Mucosa of rectum (tissue), 2 donors: ENCODE data around the gene CCDC171.

Source experiments
- H3K27ac ChIP-seq, 2 donors: one replicate each; pipeline ENCODE4 v1.7.0; 2013; ENCODE audit warnings: inconsistent platforms in 2 of 2, low read depth in 2 of 2, low read length in 2 of 2
- H3K27me3 ChIP-seq, 2 donors: one replicate each; pipeline ENCODE4 v1.7.0; 2013; ENCODE audit warnings: low read length in 2 of 2; ENCODE audit not compliant: control insufficient read depth in 2 of 2, insufficient read depth in 2 of 2
- H3K36me3 ChIP-seq, 2 donors: one replicate each; pipeline ENCODE4 v1.7.0; 2013; ENCODE audit warnings: low read length in 2 of 2; ENCODE audit not compliant: control insufficient read depth in 2 of 2, insufficient read depth in 2 of 2
- H3K4me1 ChIP-seq, 2 donors: one replicate each; pipeline ENCODE4 v1.7.0; 2013; ENCODE audit warnings: low read length in 2 of 2, mild to moderate bottlenecking in 1 of 2; ENCODE audit not compliant: control insufficient read depth in 2 of 2, insufficient read depth in 2 of 2
- H3K4me3 ChIP-seq, 2 donors: one replicate each; pipeline ENCODE4 v1.7.0; 2013; ENCODE audit warnings: low read length in 2 of 2
- H3K9ac ChIP-seq, 2 donors: one replicate each; pipeline ENCODE4 v1.7.0; 2013; ENCODE audit warnings: low read length in 2 of 2, low read depth in 1 of 2, mild to moderate bottlenecking in 1 of 2
- H3K9me3 ChIP-seq, 2 donors: one replicate each; pipeline ENCODE4 v1.7.0; 2013; ENCODE audit warnings: low read length in 2 of 2; ENCODE audit not compliant: control insufficient read depth in 2 of 2
- donor health status: healthy.
- donor health status: Normal muscosa, but diverticular disease.

The CCDC171 gene

GRCh38 chr9:15743512-15743911 lies 190.7 kb downstream of the CCDC171 start:
- Histone ChIP-seq H3K27me3 (no peaks in the 10 kb centered on the region), H3K9me3 (no peaks in the 10 kb centered on the region), H3K27ac (no peak overlapping the region), H3K4me1 (no peaks in the 10 kb centered on the region), H3K4me3 (no peak overlapping the region), H3K9ac (no peak overlapping the region), H3K36me3 (no peaks in the 10 kb centered on the region)

DNA sequence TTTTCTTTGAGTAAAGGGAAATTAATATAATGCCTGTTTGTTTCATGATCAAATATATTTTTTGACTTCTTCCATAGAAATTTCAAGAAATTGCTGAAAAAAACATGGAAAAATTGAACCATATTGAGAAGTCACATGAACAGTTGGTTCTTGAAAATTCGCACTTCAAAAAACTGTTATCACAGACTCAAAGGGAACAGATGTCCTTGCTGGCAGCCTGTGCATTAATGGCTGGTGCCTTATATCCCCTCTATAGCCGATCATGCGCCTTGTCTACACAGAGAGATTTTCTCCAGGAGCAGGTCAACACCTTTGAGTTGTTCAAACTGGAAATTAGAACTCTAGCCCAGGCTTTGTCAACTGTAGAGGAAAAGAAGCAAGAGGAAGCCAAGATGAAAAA lies 191.4 kb downstream of the CCDC171 start:
- no peaks in the 10 kb centered on the region for H3K4me1 ChIP-seq
- H3K9ac ChIP-seq, result no peak overlapping the region
- no peak overlapping the region for H3K4me3 ChIP-seq
- H3K36me3 ChIP-seq, result no peaks in the 10 kb centered on the region
- no peaks in the 10 kb centered on the region for H3K27me3 ChIP-seq
- H3K27ac ChIP-seq, result no peak overlapping the region
- no peaks in the 10 kb centered on the region for H3K9me3 ChIP-seq

DNA sequence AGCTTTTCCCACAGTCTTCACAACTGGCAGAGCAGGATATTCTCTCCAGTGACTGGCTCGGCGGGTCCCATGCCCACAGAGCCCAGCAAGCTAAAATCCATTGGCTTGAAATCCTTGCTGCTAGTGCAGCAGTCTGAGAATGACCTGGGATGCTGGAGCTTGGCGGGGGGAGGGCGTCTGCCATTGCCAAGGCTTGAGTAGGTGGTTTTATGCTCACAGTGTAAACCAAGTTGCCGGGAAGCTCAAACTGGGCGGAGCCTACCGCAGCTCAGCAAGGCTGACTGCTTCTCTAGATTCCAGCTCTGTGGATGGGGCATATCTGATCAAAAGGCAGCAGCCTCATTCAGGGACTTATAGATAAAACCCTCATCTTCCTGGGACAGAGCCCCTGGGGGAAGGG lies 194.1 kb downstream of the CCDC171 start:
- Histone ChIP-seq H3K4me1 (no peaks in the 10 kb centered on the region), H3K27ac (no peak overlapping the region), H3K9ac (no peak overlapping the region), H3K36me3 (no peaks in the 10 kb centered on the region), H3K9me3 (no peaks in the 10 kb centered on the region), H3K4me3 (no peak overlapping the region), H3K27me3 (no peaks in the 10 kb centered on the region)

DNA sequence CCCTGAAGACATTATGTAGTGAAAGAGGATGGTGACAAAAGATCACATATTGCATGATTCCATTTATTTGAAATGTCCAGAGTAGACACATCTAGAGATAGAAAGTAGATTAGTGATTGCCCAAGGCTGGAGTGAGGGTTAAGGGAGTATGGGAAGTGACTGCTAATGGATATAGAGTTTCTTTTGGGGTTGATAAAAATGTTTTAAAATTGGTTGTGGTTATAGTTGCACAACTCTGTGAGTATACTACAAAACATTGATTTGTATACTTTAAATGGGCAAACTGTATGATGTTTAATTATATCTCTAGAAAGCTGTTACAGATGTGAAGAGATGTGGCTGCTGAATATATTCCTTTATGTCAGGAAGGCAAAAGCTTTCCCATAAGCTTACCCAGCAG lies 202.8 kb downstream of the CCDC171 start:
- no peak overlapping the region for H3K9ac ChIP-seq
- H3K27ac ChIP-seq, result no peak overlapping the region
- H3K27me3 ChIP-seq, result no peaks in the 10 kb centered on the region
- H3K36me3 ChIP-seq, result no peaks in the 10 kb centered on the region
- H3K9me3 ChIP-seq, result no peaks in the 10 kb centered on the region
- no peaks in the 10 kb centered on the region for H3K4me1 ChIP-seq
- no peak overlapping the region for H3K4me3 ChIP-seq

- Histone ChIP-seq H3K27me3 (no peaks in the 10 kb centered on the region), H3K9ac (no peak overlapping the region), H3K27ac (no peak overlapping the region), H3K36me3 (no peaks in the 10 kb centered on the region), H3K4me3 (no peak overlapping the region), H3K4me1 (no peaks in the 10 kb centered on the region), H3K9me3 (no peaks in the 10 kb centered on the region)
These were observed 208.7 kb downstream of the CCDC171 start for GRCh38 chr9:15761551-15761950.

DNA sequence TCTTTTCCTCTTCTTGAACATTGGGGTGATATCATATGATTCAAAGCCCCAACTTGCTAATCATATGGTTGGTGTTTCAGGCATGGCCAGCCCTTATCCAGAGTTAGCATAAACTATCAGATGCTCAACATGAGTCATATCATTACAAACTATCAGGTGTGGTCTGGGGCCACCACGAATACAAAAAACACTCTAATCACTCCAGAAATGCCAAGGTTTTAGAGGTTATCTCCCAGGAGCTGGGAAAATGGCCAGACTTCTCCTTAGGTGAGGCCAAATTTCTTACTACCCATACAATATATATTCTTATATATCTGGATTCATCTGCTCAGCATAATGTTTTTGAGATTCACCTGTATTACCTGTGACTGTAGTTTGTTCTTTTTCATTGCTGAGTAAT lies 210.5 kb downstream of the CCDC171 start:
- H3K27ac ChIP-seq, result no peak overlapping the region
- H3K27me3 ChIP-seq, result no peaks in the 10 kb centered on the region
- no peak overlapping the region for H3K4me3 ChIP-seq
- H3K9me3 ChIP-seq, result no peaks in the 10 kb centered on the region
- H3K4me1 ChIP-seq, result no peaks in the 10 kb centered on the region
- H3K9ac ChIP-seq, result no peak overlapping the region
- H3K36me3 ChIP-seq, result no peaks in the 10 kb centered on the region

DNA sequence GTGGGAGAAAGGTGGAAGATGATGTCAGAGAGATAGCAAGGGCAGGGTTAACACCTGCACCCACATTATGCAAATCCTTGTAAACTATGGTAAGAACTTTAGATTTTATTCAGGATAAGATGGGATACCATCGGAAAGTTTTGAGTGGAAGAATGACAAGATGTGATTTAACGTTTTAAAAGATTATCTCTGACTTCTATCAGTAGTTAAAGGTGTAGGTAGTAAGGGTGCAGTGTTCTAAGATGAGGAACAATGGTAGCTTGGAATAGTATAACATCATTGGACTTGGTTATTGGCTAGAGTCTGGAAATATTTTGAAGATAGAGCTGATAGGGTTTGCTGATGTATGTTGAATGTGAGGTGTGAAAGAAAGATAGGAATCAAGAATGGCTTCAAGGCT lies 211.3 kb downstream of the CCDC171 start:
- Histone ChIP-seq H3K9me3 (no peaks in the 10 kb centered on the region), H3K4me1 (no peaks in the 10 kb centered on the region), H3K36me3 (no peaks in the 10 kb centered on the region), H3K27ac (no peak overlapping the region), H3K27me3 (no peaks in the 10 kb centered on the region), H3K4me3 (no peak overlapping the region), H3K9ac (no peak overlapping the region)

GRCh38 chr9:15769547-15769946 lies 216.7 kb downstream of the CCDC171 start:
- Histone ChIP-seq H3K27ac (no peak overlapping the region), H3K4me1 (no peaks in the 10 kb centered on the region), H3K9ac (no peak overlapping the region), H3K9me3 (no peaks in the 10 kb centered on the region), H3K27me3 (no peaks in the 10 kb centered on the region), H3K4me3 (no peak overlapping the region), H3K36me3 (no peaks in the 10 kb centered on the region)

DNA sequence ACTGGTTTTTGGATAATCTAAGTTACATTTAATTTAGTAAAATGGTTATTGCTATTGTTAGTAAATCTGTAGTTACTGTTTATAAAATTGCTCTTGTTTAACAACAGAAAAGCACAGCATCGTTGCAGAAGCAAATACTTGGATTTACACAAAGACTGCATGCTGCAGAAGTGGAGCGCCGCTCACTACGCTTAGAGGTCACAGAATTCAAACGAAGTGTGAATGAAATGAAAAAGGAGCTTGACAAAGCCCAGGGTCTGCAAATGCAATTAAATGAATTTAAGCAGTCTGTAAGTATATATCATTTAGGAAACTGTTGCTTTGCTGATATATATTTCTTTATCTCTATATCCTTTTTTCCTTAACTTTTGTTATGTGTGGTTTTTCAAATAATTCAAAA lies 226.0 kb downstream of the CCDC171 start:
- H3K4me1 ChIP-seq, result no peaks in the 10 kb centered on the region

GRCh38 chr9:15782106-15782505 lies 229.3 kb downstream of the CCDC171 start:
- Histone ChIP-seq H3K27ac (no peak overlapping the region), H3K27me3 (no peaks in the 10 kb centered on the region), H3K4me1 (no peaks in the 10 kb centered on the region), H3K9ac (no peak overlapping the region), H3K4me3 (no peak overlapping the region), H3K9me3 (no peaks in the 10 kb centered on the region), H3K36me3 (no peaks in the 10 kb centered on the region)

More for the DNA sequence above, 226.0 kb downstream of the CCDC171 start:
- Histone ChIP-seq H3K9me3 (no peaks in the 10 kb centered on the region), H3K36me3 (no peaks in the 10 kb centered on the region), H3K27me3 (no peaks in the 10 kb centered on the region), H3K9ac (no peak overlapping the region), H3K27ac (no peak overlapping the region), H3K4me3 (no peak overlapping the region)

DNA sequence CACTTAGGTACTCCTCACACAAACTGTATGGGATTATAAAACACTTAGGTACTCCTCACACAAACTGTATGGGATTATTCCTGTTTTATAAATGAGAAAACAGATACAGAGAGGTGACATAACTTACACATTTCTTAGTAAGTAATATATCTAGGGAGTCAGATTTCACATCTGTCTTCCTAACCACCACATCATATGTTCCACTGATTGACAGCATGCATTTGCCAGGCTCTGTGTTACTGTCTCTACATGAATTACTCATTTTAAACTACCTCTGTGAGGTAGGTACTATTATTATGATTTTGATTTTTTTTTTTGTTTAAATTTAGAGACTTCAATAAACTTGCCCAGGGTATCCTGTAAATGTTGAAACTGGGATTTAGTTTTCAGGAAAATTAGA lies 232.7 kb downstream of the CCDC171 start:
- Histone ChIP-seq H3K36me3 (no peaks in the 10 kb centered on the region), H3K9me3 (no peaks in the 10 kb centered on the region), H3K4me1 (no peaks in the 10 kb centered on the region), H3K27me3 (no peaks in the 10 kb centered on the region), H3K27ac (no peak overlapping the region), H3K4me3 (no peak overlapping the region), H3K9ac (no peak overlapping the region)
